ENCODE measurements around the gene AKAP8.
A peak's percentile ranks its signal among the peaks of the same experiment; 100 is the strongest.

Gene AKAP8

DNA sequence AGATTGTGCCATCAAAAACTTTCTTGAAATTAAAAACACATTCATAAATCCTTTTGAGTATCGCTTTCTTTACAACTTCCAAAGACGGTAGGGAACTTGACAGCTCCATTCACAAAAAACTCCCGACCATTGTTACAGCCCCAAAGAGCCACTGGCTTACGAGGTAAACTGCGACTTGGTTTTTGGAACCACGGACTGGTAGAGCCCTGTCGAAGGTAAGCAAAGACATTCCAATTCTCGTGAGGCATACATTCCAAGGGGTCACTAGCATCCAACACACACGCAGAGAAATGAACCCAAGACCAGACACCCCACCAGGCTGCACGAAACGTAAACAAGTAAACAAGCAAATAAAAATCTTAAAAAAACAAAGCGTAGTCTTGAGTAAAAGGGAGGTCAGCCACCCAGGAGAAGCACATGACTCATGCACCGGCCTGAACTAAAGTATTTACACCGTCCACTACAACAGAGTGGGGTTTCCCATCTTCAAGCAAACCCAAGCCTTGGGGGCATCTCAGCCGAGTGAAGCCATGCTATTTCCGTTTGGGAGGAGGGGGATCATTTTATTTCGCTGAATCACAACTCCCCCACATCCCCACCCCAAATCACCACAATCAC lies 48.7 kb downstream of the AKAP8 start:
- DNase-seq, result peak; percentile 94

DNA sequence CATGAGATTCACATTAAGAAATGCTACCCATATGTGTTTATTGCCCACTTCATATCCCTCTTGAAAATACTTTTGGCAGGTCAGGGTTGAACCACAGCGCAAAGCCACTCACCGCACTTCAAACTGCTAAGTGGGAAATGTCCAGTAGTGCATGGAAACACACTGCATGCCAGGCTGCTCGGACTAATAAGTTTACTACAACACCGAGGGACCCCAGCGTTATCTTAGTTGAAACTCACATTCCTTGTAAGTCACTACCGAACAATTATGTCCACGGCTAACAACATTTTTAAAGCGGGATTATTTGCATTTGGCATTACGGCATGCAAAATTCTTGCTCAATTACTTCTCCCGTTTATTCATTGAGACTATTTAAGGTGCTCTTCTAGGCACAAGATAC lies 51.3 kb downstream of the AKAP8 start:
- no peak for DNase-seq

DNA sequence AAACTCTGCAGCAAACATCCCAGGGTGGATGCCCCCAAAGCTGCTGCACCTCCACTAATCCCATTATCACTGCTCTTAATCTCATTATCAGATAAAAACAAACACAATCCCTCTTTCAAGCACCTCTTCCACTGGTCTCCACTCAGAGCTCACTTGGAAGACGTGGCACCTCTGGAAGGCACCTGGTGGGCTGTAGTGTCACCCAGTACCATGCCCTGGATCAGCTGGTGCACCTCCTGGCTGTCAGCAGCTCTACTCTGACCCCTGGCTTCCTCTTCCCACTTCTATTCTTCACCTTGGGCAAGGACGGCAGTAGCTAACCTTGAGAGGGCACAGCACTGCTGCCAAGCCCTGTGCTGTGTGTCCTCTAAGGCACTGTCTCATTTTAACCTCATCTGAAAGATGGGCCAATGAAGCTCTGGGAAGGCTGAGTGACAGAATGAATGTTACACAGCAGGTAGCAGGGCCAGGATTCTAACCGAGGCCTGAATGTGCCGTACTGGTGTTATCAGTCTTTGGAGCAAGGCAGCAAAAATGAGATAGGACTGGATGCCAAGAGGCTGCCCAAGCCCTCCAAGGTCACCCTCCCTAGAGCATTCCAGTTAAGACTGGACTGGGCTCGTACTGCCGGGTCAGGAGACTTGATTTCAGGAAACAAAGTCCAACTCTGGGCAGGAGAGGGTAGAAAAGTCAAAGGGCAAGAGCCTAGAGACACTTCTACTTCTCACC lies 54.6 kb downstream of the AKAP8 start:
- DNase-seq, result no peak

DNA sequence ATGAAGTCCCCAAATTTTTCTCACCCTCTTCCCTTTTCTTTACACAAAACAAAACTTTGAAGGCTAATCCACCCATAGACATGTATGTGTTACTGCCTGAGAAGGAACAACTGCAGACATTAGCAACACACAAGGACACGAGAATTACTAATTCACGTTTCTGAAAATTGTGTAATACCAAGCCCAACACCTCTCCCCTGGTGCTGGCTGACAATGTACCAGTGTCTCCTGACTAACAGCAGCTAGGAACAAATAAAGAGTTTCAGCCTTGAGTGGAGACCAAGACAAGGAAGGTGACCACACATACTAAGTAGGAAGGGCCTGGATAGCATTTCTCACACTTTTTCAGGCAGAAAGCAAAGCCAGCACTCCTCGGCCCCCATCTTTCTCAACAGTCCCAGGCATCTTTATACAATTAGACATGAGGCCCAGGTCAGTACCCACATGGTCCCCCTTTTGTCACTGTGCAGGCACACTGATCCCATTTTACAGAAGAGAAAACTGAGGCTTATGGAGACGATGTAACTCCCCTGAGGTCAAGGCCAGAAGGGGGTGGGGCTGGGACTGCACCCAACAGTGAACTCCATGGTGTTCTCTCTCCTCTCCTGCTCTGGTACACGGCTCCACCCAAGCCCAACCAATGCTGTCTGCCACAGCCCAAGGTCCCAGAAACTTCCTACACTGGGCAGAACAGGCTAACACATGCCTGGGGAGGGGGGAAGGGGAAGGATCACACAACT lies 55.9 kb downstream of the AKAP8 start:
- peak; percentile 41 for DNase-seq

DNA sequence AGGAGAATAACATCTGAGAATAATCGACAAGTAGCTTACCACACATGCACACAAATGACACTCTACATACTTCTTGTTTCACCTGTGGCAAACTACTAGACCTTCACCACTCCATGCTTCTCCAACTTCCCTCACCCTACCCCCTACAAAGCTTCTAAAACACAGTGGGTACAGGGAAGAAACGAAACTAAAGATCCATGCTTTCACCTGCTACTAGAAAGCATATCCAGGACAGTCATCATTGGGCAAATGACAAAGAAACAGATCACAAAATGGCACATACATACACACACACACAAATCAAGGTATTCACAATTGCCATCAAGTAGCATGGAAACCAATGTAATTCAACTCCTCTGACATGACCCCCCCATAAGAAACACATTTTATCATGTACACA lies 57.8 kb downstream of the AKAP8 start:
- no peak for DNase-seq

DNA sequence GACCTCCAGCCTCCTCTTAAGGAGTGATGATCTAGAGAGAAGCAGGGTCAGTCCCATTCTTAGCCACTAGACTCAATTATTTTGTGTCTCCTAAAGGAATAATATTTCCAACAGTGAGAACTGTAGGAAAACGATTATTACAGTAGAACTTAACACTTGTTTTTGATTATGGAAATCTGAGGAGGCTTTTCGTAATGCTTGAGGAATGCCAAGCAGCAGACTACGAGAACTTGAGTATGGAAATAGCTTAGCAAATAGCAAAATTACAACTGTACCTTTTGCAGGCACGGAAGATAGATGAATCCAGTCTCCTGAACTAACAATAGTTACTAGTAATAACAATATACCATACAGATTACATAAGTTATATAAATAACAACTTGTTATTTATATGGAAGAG lies 59.5 kb downstream of the AKAP8 start:
- peak; percentile 73 for DNase-seq

DNA sequence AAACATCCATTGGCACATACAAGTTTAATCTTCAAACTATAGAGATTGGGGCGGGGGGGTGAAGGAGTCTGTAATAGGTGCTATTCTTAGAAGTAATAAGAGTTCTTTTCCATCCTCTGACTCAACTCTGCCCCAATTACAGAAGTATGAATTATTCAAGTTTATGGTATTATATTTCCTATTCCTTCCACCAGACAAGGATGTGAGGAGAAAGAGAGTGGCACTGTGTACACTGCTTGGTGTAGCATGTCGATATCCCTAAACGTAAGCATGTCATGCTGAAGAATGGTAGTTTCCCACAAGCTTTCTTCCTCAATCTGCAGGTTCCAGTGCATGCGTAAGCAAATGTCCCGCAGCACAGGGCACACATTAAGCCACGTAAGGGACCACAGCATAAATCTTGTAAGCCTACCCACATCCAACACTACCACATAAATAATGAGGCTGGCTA lies 61.3 kb downstream of the AKAP8 start:
- no peak for DNase-seq

DNA sequence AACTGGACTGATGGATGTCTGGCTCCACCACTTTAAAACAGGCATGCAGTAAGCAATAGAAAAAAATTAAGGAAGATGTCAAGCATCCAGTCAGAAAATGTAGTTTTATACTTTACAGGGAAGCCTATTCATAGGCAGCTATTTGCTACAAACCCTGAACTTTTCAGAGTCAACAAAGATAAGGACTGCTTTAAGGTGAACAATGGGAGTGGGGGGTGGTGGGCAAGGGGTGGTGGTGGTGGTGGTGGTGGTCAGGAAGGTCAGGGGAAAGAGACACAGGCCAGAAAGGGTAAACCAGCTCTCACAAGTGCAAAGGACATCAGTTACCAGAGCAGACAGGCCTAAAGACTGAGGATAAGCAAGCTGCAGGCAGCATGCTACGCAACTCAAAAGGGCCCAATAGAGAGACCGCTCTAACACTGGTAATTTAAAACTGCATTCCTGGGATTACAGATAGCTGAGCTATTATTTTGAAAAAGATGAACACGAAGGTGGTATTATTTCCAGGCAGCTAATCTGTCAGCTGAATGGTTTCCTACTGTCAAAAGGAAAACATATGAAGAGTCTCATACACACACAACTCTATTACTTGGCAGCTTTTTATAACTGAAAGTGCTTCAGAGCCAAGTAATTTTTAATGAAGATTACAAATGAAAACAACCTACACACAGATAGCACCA lies 62.1 kb downstream of the AKAP8 start:
- DNase-seq, result peak; percentile 61

DNA sequence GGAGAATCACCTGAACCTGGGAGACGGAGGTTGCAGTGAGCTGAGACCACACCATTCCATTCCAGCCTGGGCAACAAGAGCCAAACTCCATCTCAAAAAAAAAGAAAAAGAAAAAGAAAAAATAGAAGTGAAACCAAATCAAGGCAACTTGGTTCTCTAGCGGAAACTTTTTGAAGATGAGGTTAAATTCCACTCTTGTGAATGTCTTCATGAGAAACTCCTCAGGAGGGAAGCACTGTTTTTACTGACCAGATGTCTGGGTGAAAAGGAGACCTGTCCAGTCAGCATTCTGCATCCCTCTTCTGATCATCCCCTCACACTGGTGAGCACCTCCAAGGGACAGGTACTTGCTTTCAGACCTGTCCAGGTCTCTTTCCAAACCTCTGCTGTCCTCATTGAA lies 63.1 kb downstream of the AKAP8 start:
- peak; percentile 49 for DNase-seq

DNA sequence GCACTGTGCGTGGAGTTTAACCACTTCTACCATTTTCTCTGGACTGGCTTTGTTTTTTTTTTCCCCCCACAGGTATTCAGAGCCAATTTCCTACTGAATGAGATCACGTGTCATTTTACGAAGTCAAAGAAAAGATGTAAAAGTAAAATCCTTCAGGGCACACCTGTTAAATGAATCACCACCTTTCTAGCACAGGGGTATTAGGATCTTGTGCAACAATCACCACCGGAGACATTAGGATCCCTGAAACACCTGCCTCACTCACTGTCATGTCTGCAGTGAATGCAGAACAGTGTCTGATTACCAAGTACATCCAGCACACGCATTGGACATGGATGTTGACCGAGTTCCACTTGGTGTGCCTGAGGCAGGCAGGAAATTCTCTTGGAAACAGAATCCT lies 64.5 kb downstream of the AKAP8 start:
- DNase-seq, result no peak

DNA sequence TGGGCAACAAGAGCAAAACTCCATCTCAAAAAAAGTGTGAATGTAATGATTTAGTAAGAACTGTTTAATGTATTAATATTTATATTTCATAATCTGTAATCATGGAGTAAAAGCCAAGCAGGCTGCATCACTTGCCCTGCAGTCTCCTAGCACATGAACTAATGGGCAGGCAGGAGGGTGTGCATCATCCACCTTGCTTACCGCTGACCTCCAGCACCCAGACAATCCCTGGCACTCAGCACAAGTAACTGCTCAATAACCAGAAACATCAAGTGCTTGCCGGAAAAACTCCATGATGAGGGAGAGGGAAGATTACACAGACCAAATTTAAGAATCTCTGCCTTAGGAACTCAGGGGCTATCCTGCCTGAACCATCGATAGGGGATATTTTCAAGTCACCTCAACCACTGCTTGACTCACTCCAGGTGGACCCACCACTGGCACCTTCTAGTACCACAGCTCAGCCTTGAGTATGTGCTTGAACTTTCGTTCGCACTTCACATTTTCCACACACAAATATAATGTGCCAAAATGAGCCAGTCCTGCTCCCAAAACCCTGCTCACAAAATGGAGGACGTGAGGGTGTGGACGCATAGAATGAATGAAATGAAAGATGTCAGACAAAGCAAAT lies 65.8 kb downstream of the AKAP8 start:
- no peak for DNase-seq

DNA sequence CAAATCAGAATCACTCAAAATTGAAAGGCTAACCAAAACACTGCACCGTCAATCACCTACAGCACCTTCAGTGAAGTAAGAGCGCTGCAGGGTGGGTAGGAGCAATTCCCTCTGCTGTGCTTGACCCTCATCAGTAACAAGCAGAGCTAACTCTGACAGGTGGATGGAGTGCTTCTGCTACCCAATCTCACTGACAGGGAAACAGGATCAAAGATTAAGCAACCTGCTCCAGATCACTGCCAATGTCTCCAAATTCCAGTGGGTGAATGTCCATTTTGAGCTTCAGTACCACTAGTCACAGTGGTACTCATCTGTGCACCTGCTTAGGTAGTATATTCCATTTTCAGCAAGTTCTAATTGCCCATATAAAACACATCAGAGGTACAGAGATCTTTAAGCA lies 72.4 kb downstream of the AKAP8 start:
- DNase-seq, result no peak

DNA sequence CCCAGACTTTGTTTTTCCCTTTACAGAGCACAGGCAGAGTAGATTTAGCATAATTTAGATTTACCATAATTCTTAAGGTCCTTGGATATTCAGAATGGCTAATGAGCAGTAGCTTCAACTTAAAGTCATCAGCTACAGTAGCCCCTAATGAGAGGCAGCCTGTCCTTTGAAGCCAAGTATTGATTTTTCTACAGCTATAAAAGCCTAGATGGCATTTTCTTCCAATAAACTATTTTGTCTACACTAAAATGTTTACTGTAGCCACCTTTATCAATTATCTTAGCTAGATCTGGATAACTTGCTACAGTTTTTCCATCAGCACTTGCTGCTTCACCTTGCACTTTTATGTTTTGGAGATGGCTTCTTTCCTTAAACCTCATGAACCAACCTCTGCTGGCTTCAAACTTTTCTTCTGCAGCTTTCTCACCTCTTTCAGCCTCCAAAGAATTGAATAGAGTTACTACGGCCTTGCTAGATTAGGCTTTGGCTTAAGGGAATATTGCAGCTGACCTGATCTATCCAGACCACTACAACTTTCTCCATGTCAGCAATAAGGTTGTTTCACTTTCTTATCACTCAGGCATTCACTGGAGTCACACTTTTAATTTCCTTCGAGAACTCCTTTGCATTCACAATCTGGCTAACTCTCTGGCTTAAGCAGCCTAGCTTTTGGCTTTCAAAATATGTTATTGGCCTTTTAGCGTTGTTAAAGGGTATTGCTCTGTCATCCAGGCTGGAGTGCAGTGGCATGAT lies 73.8 kb downstream of the AKAP8 start:
- no peak for DNase-seq

DNA sequence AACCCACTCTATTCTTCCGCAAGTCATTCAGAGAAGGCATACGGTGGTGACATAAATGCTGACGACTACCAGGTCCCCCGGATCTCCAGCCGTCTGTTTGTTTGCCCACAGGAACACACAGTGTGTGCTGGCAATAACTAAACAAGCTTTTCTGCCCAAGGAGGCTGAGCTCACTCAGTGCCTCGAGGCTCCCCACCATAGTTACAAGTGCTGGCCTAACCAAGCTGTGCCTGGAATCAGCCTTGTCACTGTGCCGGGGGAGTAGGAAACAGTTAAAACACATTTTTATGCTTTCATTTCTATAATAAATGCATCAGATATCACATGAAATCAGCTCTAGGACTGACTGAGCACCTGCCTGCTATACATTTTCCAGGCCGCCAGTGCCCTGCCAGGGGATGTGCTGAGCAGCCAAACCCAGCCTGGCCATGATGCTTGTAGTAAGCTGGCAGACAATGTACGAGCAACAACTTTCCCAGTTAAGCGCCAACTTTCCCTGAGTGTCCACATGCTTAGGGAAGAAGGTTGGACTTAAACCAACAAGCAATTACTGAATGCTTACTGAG lies 75.4 kb downstream of the AKAP8 start:
- peak; percentile 36 for DNase-seq

Data from EL (cell line).